Neuronal stem cell (in vitro differentiated cells): ENCODE data around the gene GNG12.

Experiments used
- DNase-seq: peaks from one replicate; pipeline ENCODE4 v3.0.0-alpha.2; 2013; ENCODE audit warnings: low spot score
- H2AFZ ChIP-seq: one replicate; pipeline ENCODE4 v1.6.1; 2013; ENCODE audit warnings: mild to moderate bottlenecking, low read length, inconsistent platforms
- H2AK5ac ChIP-seq: 2 replicates; pipeline ENCODE4 v1.6.1; 2013; ENCODE audit warnings: low read depth, mild to moderate bottlenecking, inconsistent platforms, low read length, moderate library complexity, mixed read lengths
- H2BK120ac ChIP-seq: 2 replicates; pipeline ENCODE4 v1.6.1; 2013; ENCODE audit warnings: low read depth, mild to moderate bottlenecking, inconsistent platforms, low read length, moderate library complexity, mixed read lengths
- H2BK12ac ChIP-seq: one replicate; pipeline ENCODE4 v1.6.1; 2013; ENCODE audit warnings: low read length, inconsistent platforms
- H2BK15ac ChIP-seq: 2 replicates; pipeline ENCODE4 v1.6.1; 2013; ENCODE audit warnings: mild to moderate bottlenecking, low read length, inconsistent platforms, mixed read lengths
- H2BK5ac ChIP-seq: one replicate; pipeline ENCODE4 v1.6.1; 2013; ENCODE audit warnings: inconsistent platforms, mild to moderate bottlenecking, low read length, moderate library complexity
- H3K14ac ChIP-seq: one replicate; pipeline ENCODE4 v1.6.1; 2013; ENCODE audit warnings: low read length, inconsistent platforms
- H3K18ac ChIP-seq: 2 replicates; pipeline ENCODE4 v1.6.1; 2013; ENCODE audit warnings: low read length, inconsistent platforms
- H3K23ac ChIP-seq: 2 replicates; pipeline ENCODE4 v1.6.1; 2013; ENCODE audit warnings: low read depth, mild to moderate bottlenecking, mixed read lengths, low read length, inconsistent platforms; ENCODE audit not compliant: poor library complexity
- H3K27ac ChIP-seq: replicated peaks from 3 replicates; pipeline ENCODE4 v1.5.1; 2013; ENCODE audit warnings: low read length, inconsistent platforms
- H3K27me3 ChIP-seq, 3 experiments: 2 replicates each; pipeline ENCODE4 v1.6.1; 2013; ENCODE audit warnings: low read length in 3 of 3, mild to moderate bottlenecking in 2 of 3, inconsistent platforms in 1 of 3, low read depth in 1 of 3, mixed read lengths in 1 of 3, moderate library complexity in 1 of 3; ENCODE audit not compliant: control insufficient read depth in 3 of 3, insufficient read depth in 3 of 3
- H3K36me3 ChIP-seq, 2 donors: replicated peaks in 1 of 2; 2 replicates each; pipeline ENCODE4 v1.6.1; 2013; ENCODE audit warnings: low read length in 2 of 2; ENCODE audit not compliant: control insufficient read depth in 2 of 2, insufficient read depth in 2 of 2
- H3K4ac ChIP-seq: 2 replicates; pipeline ENCODE4 v1.6.1; 2013; ENCODE audit warnings: inconsistent platforms, mild to moderate bottlenecking, low read length, moderate library complexity
- H3K4me1 ChIP-seq, 2 donors: 1 replicate in 1 of 2; 2 replicates in 1 of 2; pipeline ENCODE4 v1.6.1; 2013; ENCODE audit warnings: low read length in 2 of 2, low read depth in 1 of 2; ENCODE audit not compliant: control insufficient read depth in 2 of 2, insufficient read depth in 1 of 2
- H3K4me2 ChIP-seq: one replicate; pipeline ENCODE4 v1.6.1; 2013; ENCODE audit warnings: mild to moderate bottlenecking, low read length, inconsistent platforms; ENCODE audit not compliant: insufficient read depth, poor library complexity, severe bottlenecking
- H3K4me3 ChIP-seq, 2 donors: 2 replicates each; pipeline ENCODE4 v1.5.1; 2013; ENCODE audit warnings: low read length in 2 of 2, mild to moderate bottlenecking in 2 of 2, inconsistent platforms in 1 of 2, moderate library complexity in 1 of 2
- H3K79me1 ChIP-seq: one replicate; pipeline ENCODE4 v1.6.1; 2013; ENCODE audit warnings: low read depth, mild to moderate bottlenecking, inconsistent platforms, low read length, moderate library complexity
- H3K9ac ChIP-seq: one replicate; pipeline ENCODE4 v1.6.1; 2013; ENCODE audit warnings: mild to moderate bottlenecking, low read depth, low read length, inconsistent platforms; ENCODE audit not compliant: poor library complexity
- H3K9me3 ChIP-seq, 2 donors: replicated peaks in 1 of 2; 2 replicates each; pipeline versions ENCODE3 to v1.6.1; 2013; ENCODE audit warnings: low read length in 2 of 2, mild to moderate bottlenecking in 2 of 2, inconsistent platforms in 1 of 2, low read depth in 1 of 2, mixed read lengths in 1 of 2, moderate library complexity in 1 of 2; ENCODE audit not compliant: control insufficient read depth in 2 of 2, insufficient read depth in 1 of 2
- H4K8ac ChIP-seq: one replicate; pipeline ENCODE4 v1.6.1; 2013; ENCODE audit warnings: low read depth, mild to moderate bottlenecking, inconsistent platforms, low read length, moderate library complexity
- H4K91ac ChIP-seq: one replicate; pipeline ENCODE4 v1.6.1; 2013; ENCODE audit warnings: low read length, low read depth, mild to moderate bottlenecking, inconsistent platforms; ENCODE audit not compliant: poor library complexity
- WGBS, 2 donors: extraction: QIAGEN DNeasy Blood & Tissue Kit; methylation state at CpG; one replicate each; pipeline ENCODE4 v1.1.7; 2013; ENCODE audit warnings: missing lambda C conversion rate in 2 of 2, mixed read lengths in 1 of 2; ENCODE audit not compliant: insufficient read length in 2 of 2, insufficient replicate concordance in 1 of 2; ENCODE audit errors: extremely low coverage in 2 of 2; 5-methylcytosine and 5-hydroxymethylcytosine counted together

Gene GNG12

GRCh38 chr1:67821263-67821662 is 12.0 kb downstream of the GNG12 start:
- Histone ChIP-seq H3K79me1 (no peaks in the 10 kb centered on the region), H2BK120ac (no peak overlapping the region), H3K9ac (no peak overlapping the region), H3K14ac (no peak overlapping the region), H3K27me3 (no peaks in the 10 kb centered on the region), H2AK5ac (no peak overlapping the region), H3K4ac (no peak overlapping the region), H4K91ac (no peak overlapping the region), H2AFZ (no peak overlapping the region), H2BK5ac (no peak overlapping the region), H3K4me3 (no peak overlapping the region), H3K4me1 (no peaks in the 10 kb centered on the region), H2BK12ac (no peak overlapping the region), H3K18ac (no peak overlapping the region), H3K9me3 (peaks cover 0 to 12% of the 10 kb centered on the region in 2 donors), H3K4me2 (no peak overlapping the region), H3K23ac (no peak overlapping the region), H3K36me3 (no peaks in the 10 kb centered on the region), H2BK15ac (no peak overlapping the region), H3K27ac (no peak overlapping the region), H4K8ac (no peak overlapping the region)
- no CpG with 5 or more reads among the region's 4 CpGs for WGBS, 2 donors
- DNase-seq: no peak

GRCh38 chr1:67818725-67819301 is 14.5 kb downstream of the GNG12 start:
- no peaks in the 10 kb centered on the region for H3K79me1 ChIP-seq
- no peak overlapping the region for H3K4me2 ChIP-seq
- no peak for DNase-seq
- no peaks in the 10 kb centered on the region for H3K4me1 ChIP-seq
- no peak overlapping the region for H3K9ac ChIP-seq
- WGBS, 2 donors: no CpG with 5 or more reads among the region's 8 CpGs
- no peak overlapping the region for H2BK12ac ChIP-seq
- H3K27ac ChIP-seq: no peak overlapping the region
- no peaks in the 10 kb centered on the region for H3K36me3 ChIP-seq
- no peak overlapping the region for H2AK5ac ChIP-seq
- H4K8ac ChIP-seq: no peak overlapping the region
- no peaks in the 10 kb centered on the region for H3K27me3 ChIP-seq
- no peak overlapping the region for H2BK15ac ChIP-seq
- H4K91ac ChIP-seq: no peak overlapping the region
- no peak overlapping the region for H3K14ac ChIP-seq
- no peak overlapping the region for H2BK120ac ChIP-seq
- H3K23ac ChIP-seq: no peak overlapping the region
- no peak overlapping the region for H2AFZ ChIP-seq
- no peak overlapping the region for H3K4ac ChIP-seq
- H3K9me3 ChIP-seq: peaks cover 0 to 12% of the 10 kb centered on the region in 2 donors
- no peak overlapping the region for H3K4me3 ChIP-seq
- no peak overlapping the region for H3K18ac ChIP-seq
- no peak overlapping the region for H2BK5ac ChIP-seq

- no peak overlapping the region for H3K4me3 ChIP-seq
- no peak overlapping the region for H3K4me2 ChIP-seq
- H3K9ac ChIP-seq: no peak overlapping the region
- H3K27me3 ChIP-seq: no peaks in the 10 kb centered on the region
- no peaks in the 10 kb centered on the region for H3K79me1 ChIP-seq
- no peaks in the 10 kb centered on the region for H3K36me3 ChIP-seq
- H3K18ac ChIP-seq: no peak overlapping the region
- peaks cover 0 to 12% of the 10 kb centered on the region in 2 donors for H3K9me3 ChIP-seq
- no peak overlapping the region for H3K27ac ChIP-seq
- H3K4ac ChIP-seq: no peak overlapping the region
- H2BK15ac ChIP-seq: no peak overlapping the region
- H4K91ac ChIP-seq: no peak overlapping the region
- H2BK12ac ChIP-seq: no peak overlapping the region
- H3K14ac ChIP-seq: no peak overlapping the region
- DNase-seq: no peak
- H2AK5ac ChIP-seq: no peak overlapping the region
- H3K23ac ChIP-seq: no peak overlapping the region
- H3K4me1 ChIP-seq: no peaks in the 10 kb centered on the region
- no peak overlapping the region for H2BK120ac ChIP-seq
- H2BK5ac ChIP-seq: no peak overlapping the region
- H4K8ac ChIP-seq: no peak overlapping the region
- WGBS, 2 donors: no CpG with 5 or more reads among the region's 1 CpG
- no peak overlapping the region for H2AFZ ChIP-seq
Observed at GRCh38 chr1:67818162-67818561, 15.1 kb downstream of the GNG12 start.

DNA sequence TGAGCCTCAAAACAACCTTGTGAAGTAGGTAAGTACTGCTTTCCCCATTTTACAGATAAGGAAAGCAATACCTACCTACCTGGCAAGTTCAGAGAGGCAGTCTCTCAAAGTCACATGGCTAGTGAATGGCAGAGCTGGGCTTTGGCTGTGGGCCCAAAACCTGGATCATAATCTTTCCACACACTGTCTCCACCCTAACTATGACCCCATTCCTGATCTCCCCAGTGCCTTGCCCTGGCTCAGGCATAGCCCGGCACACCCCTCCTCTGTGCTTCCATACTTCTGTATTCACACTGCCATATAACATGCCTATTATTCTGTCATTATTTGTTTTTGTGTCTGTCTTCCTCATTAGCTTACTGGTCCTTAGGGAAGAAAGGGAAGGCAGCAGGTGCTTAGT is 15.9 kb downstream of the GNG12 start:
- Histone ChIP-seq H3K9ac (no peak overlapping the region), H3K23ac (no peak overlapping the region), H3K4me2 (no peak overlapping the region), H2AFZ (no peak overlapping the region), H3K4me1 (no peaks in the 10 kb centered on the region), H4K8ac (no peak overlapping the region), H3K36me3 (no peaks in the 10 kb centered on the region), H3K4me3 (no peak overlapping the region), H3K18ac (no peak overlapping the region), H3K27me3 (no peaks in the 10 kb centered on the region), H2BK120ac (no peak overlapping the region), H2BK12ac (no peak overlapping the region), H2AK5ac (no peak overlapping the region), H3K4ac (no peak overlapping the region), H2BK5ac (no peak overlapping the region), H3K79me1 (no peaks in the 10 kb centered on the region), H3K9me3 (peaks cover 0 to 12% of the 10 kb centered on the region in 2 donors), H3K27ac (no peak overlapping the region), H3K14ac (no peak overlapping the region), H2BK15ac (no peak overlapping the region), H4K91ac (no peak overlapping the region)
- WGBS, 2 donors: no CpG with 5 or more reads among the region's 1 CpG
- no peak for DNase-seq
